HEK293 (cell line): ENCODE results near the gene SPINDOC.

Source experiments
- GLI4 ChIP-seq: fragments of 450-650 bp; formaldehyde crosslinking; IDR thresholded peaks from 2 replicates; pipeline ENCODE4 v1.5.1; 2016; ENCODE audit warnings: missing biosample characterization, missing genetic modification characterization
- KLF10 ChIP-seq: fragments of 450-650 bp; IDR thresholded peaks from 2 replicates; pipeline ENCODE4 v1.5.1; 2018; ENCODE audit warnings: missing biosample characterization, mild to moderate bottlenecking, missing genetic modification characterization
- SALL2 ChIP-seq: fragments of 450-650 bp; formaldehyde crosslinking; IDR thresholded peaks from 2 replicates; pipeline ENCODE4 v1.5.0; 2017; ENCODE audit warnings: missing biosample characterization, mild to moderate bottlenecking, missing genetic modification characterization, borderline replicate concordance
- SP2 ChIP-seq: fragments of 450-650 bp; formaldehyde crosslinking; IDR thresholded peaks from 2 replicates; pipeline ENCODE4 v1.5.1; 2016; ENCODE audit warnings: missing biosample characterization, missing genetic modification characterization
- YY1 ChIP-seq: fragments of 450-650 bp; formaldehyde crosslinking; IDR thresholded peaks from 2 replicates; pipeline ENCODE4 v1.5.1; 2018; ENCODE audit warnings: missing biosample characterization, missing genetic modification characterization
- ZBTB1 ChIP-seq: fragments of 450-650 bp; formaldehyde crosslinking; IDR thresholded peaks from 2 replicates; pipeline ENCODE4 v1.5.1; 2016; ENCODE audit warnings: missing biosample characterization, missing genetic modification characterization
- ZBTB8A ChIP-seq: fragments of 450-650 bp; formaldehyde crosslinking; IDR thresholded peaks from 2 replicates; pipeline ENCODE4 v1.5.1; 2016; ENCODE audit warnings: missing biosample characterization, missing genetic modification characterization
- ZNF140 ChIP-seq: fragments of 450-650 bp; formaldehyde crosslinking; IDR thresholded peaks from 2 replicates; pipeline ENCODE4 v1.5.1; 2016; ENCODE audit warnings: missing biosample characterization, missing genetic modification characterization
- ZNF274 ChIP-seq, 2 experiments: fragments of 200-500 bp in 1 of 2; fragments of 450-650 bp in 1 of 2; sonication (Bioruptor generic) in 1 of 2; formaldehyde crosslinking in 1 of 2; IDR thresholded peaks; 2 replicates each; pipeline versions ENCODE4 v1.5.1 to v1.6.1; 2014 to 2016; ENCODE audit warnings: borderline replicate concordance in 1 of 2, inconsistent platforms in 1 of 2, low read length in 1 of 2, missing biosample characterization in 1 of 2, missing genetic modification characterization in 1 of 2
- ZNF501 ChIP-seq: fragments of 450-650 bp; formaldehyde crosslinking; IDR thresholded peaks from 2 replicates; pipeline ENCODE4 v1.5.1; 2016; ENCODE audit warnings: missing biosample characterization, missing genetic modification characterization
- ZNF768 ChIP-seq: fragments of 450-650 bp; formaldehyde crosslinking; IDR thresholded peaks from 2 replicates; pipeline ENCODE4 v1.5.1; 2018; ENCODE audit warnings: missing biosample characterization, mild to moderate bottlenecking, missing genetic modification characterization
- TF ChIP-seq, protein P1 (sequence below): fragments of 450-650 bp; formaldehyde crosslinking; IDR thresholded peaks from 2 replicates; pipeline ENCODE4 v1.5.1; 2016; ENCODE audit warnings: missing biosample characterization, missing genetic modification characterization
- TF ChIP-seq, protein P2 (sequence below): fragments of 450-650 bp; formaldehyde crosslinking; IDR thresholded peaks from 2 replicates; pipeline ENCODE4 v1.5.1; 2016; ENCODE audit warnings: missing biosample characterization, missing genetic modification characterization

DNA sequence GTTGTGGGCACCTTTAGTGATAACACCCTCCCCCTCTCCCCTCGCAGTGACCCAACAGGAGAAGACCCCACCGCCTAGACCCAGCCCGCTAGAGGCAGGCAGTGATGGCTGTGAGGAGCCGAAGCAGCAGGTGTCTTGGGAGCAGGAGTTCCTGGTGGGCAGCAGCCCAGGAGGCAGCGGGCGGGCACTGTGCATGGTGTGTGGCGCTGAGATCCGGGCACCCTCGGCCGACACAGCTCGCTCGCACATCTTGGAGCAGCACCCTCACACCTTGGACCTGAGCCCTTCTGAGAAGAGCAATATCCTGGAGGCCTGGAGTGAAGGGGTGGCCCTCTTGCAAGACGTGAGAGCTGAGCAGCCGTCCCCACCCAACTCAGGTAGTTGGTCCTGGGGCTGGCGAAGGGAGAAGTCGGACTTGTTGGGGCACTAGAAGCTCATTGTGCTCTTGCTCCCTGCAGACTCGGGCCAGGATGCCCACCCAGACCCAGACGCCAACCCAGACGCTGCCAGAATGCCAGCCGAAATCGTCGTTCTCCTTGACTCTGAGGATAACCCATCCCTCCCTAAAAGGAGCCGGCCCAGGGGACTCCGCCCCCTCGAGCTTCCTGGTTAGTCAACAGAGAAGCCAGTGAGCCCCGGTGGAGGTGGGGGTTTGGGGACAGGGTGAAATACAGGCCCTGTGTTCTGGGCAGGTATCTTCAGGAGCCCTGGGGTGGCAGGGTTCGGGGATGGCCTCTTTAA lies 4.7 kb downstream of the SPINDOC start:
- TF ChIP-seq, protein P1, sequence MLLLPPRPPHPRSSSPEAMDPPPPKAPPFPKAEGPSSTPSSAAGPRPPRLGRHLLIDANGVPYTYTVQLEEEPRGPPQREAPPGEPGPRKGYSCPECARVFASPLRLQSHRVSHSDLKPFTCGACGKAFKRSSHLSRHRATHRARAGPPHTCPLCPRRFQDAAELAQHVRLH: no peak
- TF ChIP-seq ZBTB1 (tag by site-specific recombination) (no peak), GLI4 (tag by site-specific recombination) (no peak), ZNF140 (tag by site-specific recombination) (no peak), ZNF274 (IDR thresholded peaks at IDR 0.05; ENCODE audit: low read length) (no peak), ZNF274 (tag by site-specific recombination; IDR thresholded peaks at IDR 0.05; ENCODE audit: borderline replicate concordance) (no peak), YY1 (no peak), ZNF768 (tag by site-specific recombination) (no peak), KLF10 (tag by site-specific recombination) (no peak), ZBTB8A (tag by site-specific recombination) (no peak), SP2 (tag by site-specific recombination) (no peak), ZNF501 (tag by site-specific recombination) (no peak), SALL2 (tag by site-specific recombination) (no peak)
- TF ChIP-seq, protein P2, sequence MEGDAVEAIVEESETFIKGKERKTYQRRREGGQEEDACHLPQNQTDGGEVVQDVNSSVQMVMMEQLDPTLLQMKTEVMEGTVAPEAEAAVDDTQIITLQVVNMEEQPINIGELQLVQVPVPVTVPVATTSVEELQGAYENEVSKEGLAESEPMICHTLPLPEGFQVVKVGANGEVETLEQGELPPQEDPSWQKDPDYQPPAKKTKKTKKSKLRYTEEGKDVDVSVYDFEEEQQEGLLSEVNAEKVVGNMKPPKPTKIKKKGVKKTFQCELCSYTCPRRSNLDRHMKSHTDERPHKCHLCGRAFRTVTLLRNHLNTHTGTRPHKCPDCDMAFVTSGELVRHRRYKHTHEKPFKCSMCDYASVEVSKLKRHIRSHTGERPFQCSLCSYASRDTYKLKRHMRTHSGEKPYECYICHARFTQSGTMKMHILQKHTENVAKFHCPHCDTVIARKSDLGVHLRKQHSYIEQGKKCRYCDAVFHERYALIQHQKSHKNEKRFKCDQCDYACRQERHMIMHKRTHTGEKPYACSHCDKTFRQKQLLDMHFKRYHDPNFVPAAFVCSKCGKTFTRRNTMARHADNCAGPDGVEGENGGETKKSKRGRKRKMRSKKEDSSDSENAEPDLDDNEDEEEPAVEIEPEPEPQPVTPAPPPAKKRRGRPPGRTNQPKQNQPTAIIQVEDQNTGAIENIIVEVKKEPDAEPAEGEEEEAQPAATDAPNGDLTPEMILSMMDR: no peak
